Measurements from ENCODE around the gene HSPA12B. TPM values are rescaled to one million over a fixed set of nuclear protein-coding genes. Genes with fewer than 3 reads are reported as not detected.
A peak's percentile ranks its signal among the peaks of the same experiment; 100 is the strongest.

The HSPA12B gene
- total RNA-seq, 1 experiment from 2014 or later = 0.21 TPM

DNA sequence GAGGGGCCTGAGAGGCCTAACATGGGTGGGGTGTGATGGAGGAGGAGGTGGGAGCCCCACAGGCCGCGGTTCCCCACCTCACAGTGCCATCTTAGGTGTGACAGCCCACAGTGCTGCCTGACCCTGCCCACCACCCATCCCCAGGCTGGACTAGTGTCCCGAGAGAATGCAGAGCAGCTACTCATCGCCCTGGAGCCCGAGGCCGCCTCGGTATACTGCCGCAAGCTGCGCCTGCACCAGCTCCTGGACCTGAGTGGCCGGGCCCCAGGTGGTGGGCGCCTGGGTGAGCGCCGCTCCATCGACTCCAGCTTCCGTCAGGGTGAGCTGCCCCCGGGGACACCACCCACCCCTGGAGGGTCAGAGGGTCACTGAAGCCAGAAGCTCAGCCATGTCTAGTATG lies 15.6 kb downstream of the HSPA12B start:
- DNase-seq (ENCODE audit: low read depth, low spot score) (no peak), ATAC-seq (no peak)
- H3K36me3 ChIP-seq (ENCODE audit: control insufficient read depth, insufficient read depth, low read length) = no peaks in the 10 kb centered on the region
- in situ Hi-C loops (cut with HindIII; ENCODE audit: low pct_unique_long_range_greater_than_20kb, low sequenced_read_pairs) (no loop called here), intact Hi-C loops (cut with micrococcal nuclease; ENCODE audit: unreplicated experiment) (loop anchor here (10.0 kb wide), 1 partner anchor 73 kb away; no protein-coding TSS in a partner anchor)
- no peaks in the 10 kb centered on the region for H3K9me3 ChIP-seq (ENCODE audit: control insufficient read depth, insufficient read depth, low read depth, low read length)
- H3K4me1 ChIP-seq (ENCODE audit: control insufficient read depth, insufficient read depth, low read length) = no peaks in the 10 kb centered on the region; the same call in 1 of the 2 replicates
- no peak overlapping the region for H3K27ac ChIP-seq (ENCODE audit: low read length)
- no peak overlapping the region for H3K4me3 ChIP-seq (ENCODE audit: low read depth in 2 of 2, low read length in 2 of 2)
- H3K27me3 ChIP-seq (ENCODE audit: control insufficient read depth, insufficient read depth, low read length) = peaks cover 6% of the 10 kb centered on the region
- ChIA-PET POLR2A (no interaction called here), CTCF (interaction anchor here (0.6 to 2.1 kb wide), 2 partner anchors 14 to 32 kb away, joined by 3 to 10 read pairs; no protein-coding TSS in a partner anchor)
- no TSS peak for BruUV-seq (replicated peaks)
- TF ChIP-seq, protein P1, sequence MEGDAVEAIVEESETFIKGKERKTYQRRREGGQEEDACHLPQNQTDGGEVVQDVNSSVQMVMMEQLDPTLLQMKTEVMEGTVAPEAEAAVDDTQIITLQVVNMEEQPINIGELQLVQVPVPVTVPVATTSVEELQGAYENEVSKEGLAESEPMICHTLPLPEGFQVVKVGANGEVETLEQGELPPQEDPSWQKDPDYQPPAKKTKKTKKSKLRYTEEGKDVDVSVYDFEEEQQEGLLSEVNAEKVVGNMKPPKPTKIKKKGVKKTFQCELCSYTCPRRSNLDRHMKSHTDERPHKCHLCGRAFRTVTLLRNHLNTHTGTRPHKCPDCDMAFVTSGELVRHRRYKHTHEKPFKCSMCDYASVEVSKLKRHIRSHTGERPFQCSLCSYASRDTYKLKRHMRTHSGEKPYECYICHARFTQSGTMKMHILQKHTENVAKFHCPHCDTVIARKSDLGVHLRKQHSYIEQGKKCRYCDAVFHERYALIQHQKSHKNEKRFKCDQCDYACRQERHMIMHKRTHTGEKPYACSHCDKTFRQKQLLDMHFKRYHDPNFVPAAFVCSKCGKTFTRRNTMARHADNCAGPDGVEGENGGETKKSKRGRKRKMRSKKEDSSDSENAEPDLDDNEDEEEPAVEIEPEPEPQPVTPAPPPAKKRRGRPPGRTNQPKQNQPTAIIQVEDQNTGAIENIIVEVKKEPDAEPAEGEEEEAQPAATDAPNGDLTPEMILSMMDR (IDR thresholded peaks at IDR 0.05) = no peak
- TF ChIP-seq TCF7L2 (IDR thresholded peaks at IDR 0.05; ENCODE audit: low read depth, low read length) (no peak), POLR2AphosphoS5 (IDR thresholded peaks at IDR 0.05; ENCODE audit: low read depth, low read length) (no peak), SIN3A (IDR thresholded peaks at IDR 0.05; ENCODE audit: borderline replicate concordance, insufficient read depth, low read depth, low read length) (no peak)
- TF ChIP-seq, protein P2, sequence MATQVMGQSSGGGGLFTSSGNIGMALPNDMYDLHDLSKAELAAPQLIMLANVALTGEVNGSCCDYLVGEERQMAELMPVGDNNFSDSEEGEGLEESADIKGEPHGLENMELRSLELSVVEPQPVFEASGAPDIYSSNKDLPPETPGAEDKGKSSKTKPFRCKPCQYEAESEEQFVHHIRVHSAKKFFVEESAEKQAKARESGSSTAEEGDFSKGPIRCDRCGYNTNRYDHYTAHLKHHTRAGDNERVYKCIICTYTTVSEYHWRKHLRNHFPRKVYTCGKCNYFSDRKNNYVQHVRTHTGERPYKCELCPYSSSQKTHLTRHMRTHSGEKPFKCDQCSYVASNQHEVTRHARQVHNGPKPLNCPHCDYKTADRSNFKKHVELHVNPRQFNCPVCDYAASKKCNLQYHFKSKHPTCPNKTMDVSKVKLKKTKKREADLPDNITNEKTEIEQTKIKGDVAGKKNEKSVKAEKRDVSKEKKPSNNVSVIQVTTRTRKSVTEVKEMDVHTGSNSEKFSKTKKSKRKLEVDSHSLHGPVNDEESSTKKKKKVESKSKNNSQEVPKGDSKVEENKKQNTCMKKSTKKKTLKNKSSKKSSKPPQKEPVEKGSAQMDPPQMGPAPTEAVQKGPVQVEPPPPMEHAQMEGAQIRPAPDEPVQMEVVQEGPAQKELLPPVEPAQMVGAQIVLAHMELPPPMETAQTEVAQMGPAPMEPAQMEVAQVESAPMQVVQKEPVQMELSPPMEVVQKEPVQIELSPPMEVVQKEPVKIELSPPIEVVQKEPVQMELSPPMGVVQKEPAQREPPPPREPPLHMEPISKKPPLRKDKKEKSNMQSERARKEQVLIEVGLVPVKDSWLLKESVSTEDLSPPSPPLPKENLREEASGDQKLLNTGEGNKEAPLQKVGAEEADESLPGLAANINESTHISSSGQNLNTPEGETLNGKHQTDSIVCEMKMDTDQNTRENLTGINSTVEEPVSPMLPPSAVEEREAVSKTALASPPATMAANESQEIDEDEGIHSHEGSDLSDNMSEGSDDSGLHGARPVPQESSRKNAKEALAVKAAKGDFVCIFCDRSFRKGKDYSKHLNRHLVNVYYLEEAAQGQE (IDR thresholded peaks at IDR 0.05; ENCODE audit: insufficient read depth in 1 of 2, low read depth in 2 of 2, low read length in 1 of 2) = no peak

DNA sequence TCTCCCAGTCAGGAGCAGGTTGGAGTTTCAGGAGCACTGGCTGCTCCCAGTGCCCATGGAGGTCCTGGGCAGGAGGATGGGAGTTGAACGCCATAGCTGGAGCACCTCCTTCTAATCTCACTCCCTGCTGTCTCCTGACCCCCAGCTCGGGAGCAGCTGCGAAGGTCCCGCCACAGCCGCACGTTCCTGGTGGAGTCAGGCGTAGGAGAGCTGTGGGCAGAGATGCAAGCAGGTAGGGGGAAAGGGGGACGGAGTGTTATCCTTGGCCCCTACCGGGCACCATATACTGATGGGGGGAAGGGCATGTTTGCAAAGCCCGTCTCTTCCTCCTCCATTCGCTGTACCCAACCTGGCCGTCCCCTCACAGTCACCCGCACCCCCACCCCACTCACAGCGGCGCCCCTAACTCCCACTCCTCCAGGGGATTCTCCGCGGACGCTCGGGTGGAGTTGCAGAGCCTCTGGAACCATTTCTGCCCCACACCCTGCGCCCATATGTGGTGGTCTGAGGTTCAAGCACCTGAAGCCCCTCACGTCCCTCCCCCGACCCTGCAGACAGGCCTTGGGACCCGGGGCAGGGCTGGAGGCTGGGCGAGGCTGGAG lies 16.7 kb downstream of the HSPA12B start:
- ChIA-PET CTCF (interaction anchor here (0.7 to 2.1 kb wide), 4 partner anchors 19 to 72 kb away, joined by 3 to 10 read pairs (median 4); no protein-coding TSS in a partner anchor), POLR2A (no interaction called here)
- Histone ChIP-seq H3K9me3 (ENCODE audit: control insufficient read depth, insufficient read depth, low read depth, low read length) (no peaks in the 10 kb centered on the region), H3K36me3 (ENCODE audit: control insufficient read depth, insufficient read depth, low read length) (no peaks in the 10 kb centered on the region), H3K27me3 (ENCODE audit: control insufficient read depth, insufficient read depth, low read length) (peaks cover 6% of the 10 kb centered on the region), H3K4me3 (ENCODE audit: low read depth in 2 of 2, low read length in 2 of 2) (peak overlapping the region in 1 of 2 experiments; percentile 30; a peak in 1 of 4 replicates), H3K4me1 (ENCODE audit: control insufficient read depth, insufficient read depth, low read length) (no peaks in the 10 kb centered on the region; the same call in 1 of the 2 replicates), H3K27ac (ENCODE audit: low read length) (no peak overlapping the region)
- no peak for ATAC-seq
- in situ Hi-C loops (cut with HindIII; ENCODE audit: low pct_unique_long_range_greater_than_20kb, low sequenced_read_pairs) (no loop called here), intact Hi-C loops (cut with micrococcal nuclease; ENCODE audit: unreplicated experiment) (loop anchor here (10.0 kb wide), 1 partner anchor 74 kb away; no protein-coding TSS in a partner anchor)
- no peak for DNase-seq (ENCODE audit: low read depth, low spot score)
- no TSS peak for BruUV-seq (replicated peaks)
- TF ChIP-seq TCF7L2 (IDR thresholded peaks at IDR 0.05; ENCODE audit: low read depth, low read length) = no peak
- TF ChIP-seq, protein P2 (IDR thresholded peaks at IDR 0.05; ENCODE audit: insufficient read depth in 1 of 2, low read depth in 2 of 2, low read length in 1 of 2) = no peak
- no peak for TF ChIP-seq POLR2AphosphoS5 (IDR thresholded peaks at IDR 0.05; ENCODE audit: low read depth, low read length)
